Panc1 (cell line): ENCODE measurements around the gene KCNK6. TPM values are rescaled to one million over a fixed set of nuclear protein-coding genes. Genes with fewer than 3 reads are reported as not detected.
"Not testable (repeated sequence)": the region's sequence is repeated elsewhere in the genome, so short reads cannot be mapped to it uniquely, and the experiment has no call there.

Experiments used
- ATAC-seq: fragments of 200-7000 bp; cut with Tn5 transposase; 2 replicates; pipeline ENCODE4 v1.9.1; 2020; ENCODE audit warnings: mild to moderate bottlenecking, moderate library complexity
- BruUV-seq: library from RNA; stranded (reverse); fragments of 400-500 nt; replicated peaks from 2 replicates; lab custom pipeline; 2021; lab: Mats Ljungman, UMichigan
- CTCF ChIA-PET: fragments of 300-600 bp; sonication (Branson Sonifier 250); formaldehyde crosslinking; loops from one replicate; lab custom pipeline; 2022; ENCODE audit warnings: antibody characterized with exemption; lab: Charles Lee
- POLR2A ChIA-PET: fragments of 300-600 bp; sonication (Branson Sonifier 250); formaldehyde crosslinking; loops from one replicate; lab custom pipeline; 2022; ENCODE audit warnings: antibody characterized with exemption; lab: Charles Lee
- DNase-seq: peaks from one replicate; pipeline ENCODE4 v3.0.0-alpha.2; 2010; ENCODE audit warnings: low read depth, low spot score
- H3K27ac ChIP-seq: 2 replicates; pipeline ENCODE4 v1.5.1; 2011; ENCODE audit warnings: mild to moderate bottlenecking, low read length, inconsistent platforms
- H3K27me3 ChIP-seq: fragments of 200-500 bp; sonication (Bioruptor generic); 2 replicates; pipeline ENCODE4 v1.6.0; 2014; ENCODE audit warnings: low read length, inconsistent platforms; ENCODE audit not compliant: control insufficient read depth, insufficient read depth
- H3K36me3 ChIP-seq: fragments of 200-500 bp; sonication (Bioruptor generic); 2 replicates; pipeline ENCODE4 v1.5.1; 2014; ENCODE audit warnings: inconsistent platforms, mild to moderate bottlenecking, low read length, moderate library complexity; ENCODE audit not compliant: control insufficient read depth, insufficient read depth
- H3K4me1 ChIP-seq: 2 replicates; pipeline ENCODE4 v1.5.1; 2011; ENCODE audit warnings: inconsistent platforms, mild to moderate bottlenecking, low read length, moderate library complexity; ENCODE audit not compliant: control insufficient read depth, insufficient read depth
- H3K4me3 ChIP-seq, 2 experiments: 2 replicates each; pipeline ENCODE4 v1.5.1; 2011 to 2012; ENCODE audit warnings: low read depth in 2 of 2, low read length in 2 of 2, mild to moderate bottlenecking in 2 of 2, inconsistent platforms in 1 of 2, moderate library complexity in 1 of 2
- H3K9me3 ChIP-seq: fragments of 200-500 bp; sonication (Bioruptor generic); 2 replicates; pipeline ENCODE4 v1.5.1; 2014; ENCODE audit warnings: low read depth, mild to moderate bottlenecking, inconsistent platforms, low read length, moderate library complexity; ENCODE audit not compliant: control insufficient read depth, insufficient read depth
- POLR2AphosphoS5 ChIP-seq: IDR thresholded peaks from 2 replicates; pipeline ENCODE4 v1.6.1; 2012; ENCODE audit warnings: mild to moderate bottlenecking, low read depth, low read length, moderate library complexity
- SIN3A ChIP-seq: IDR thresholded peaks from 2 replicates; pipeline ENCODE4 v1.6.1; 2012; ENCODE audit warnings: low read depth, mild to moderate bottlenecking, low read length, moderate library complexity, borderline replicate concordance; ENCODE audit not compliant: insufficient read depth
- TCF7L2 ChIP-seq: IDR thresholded peaks from 2 replicates; pipeline ENCODE4 v1.6.1; 2011; ENCODE audit warnings: mild to moderate bottlenecking, low read depth, low read length, inconsistent platforms
- in situ Hi-C: cut with HindIII; loops from 2 replicates; pipeline ENCODE4 v1.10.0; 2016; ENCODE audit warnings: low sequenced_read_pairs, low pct_unique_long_range_greater_than_20kb
- intact Hi-C: fragments of 100-400 bp; cut with micrococcal nuclease; formaldehyde crosslinking; loops from one replicate; pipeline ENCODE4 v1.10.0; 2022; ENCODE audit not compliant: unreplicated experiment
- total RNA-seq: library from RNA; stranded (reverse); gene quantifications from one replicate; pipeline ENCODE4 v1.2.1, GENCODE V29; 2021; ENCODE audit not compliant: unreplicated experiment
- TF ChIP-seq, protein P1 (sequence below), 2 experiments: IDR thresholded peaks; 2 replicates each; pipeline ENCODE4 v1.6.1; 2011 to 2012; ENCODE audit warnings: low read depth in 2 of 2, control low read depth in 1 of 2, low read length in 1 of 2, mild to moderate bottlenecking in 1 of 2, moderate library complexity in 1 of 2; ENCODE audit not compliant: insufficient read depth in 1 of 2
- TF ChIP-seq, protein P2 (sequence below): fragments of 450-650 bp; IDR thresholded peaks from 2 replicates; pipeline ENCODE4 v1.5.1; 2017; ENCODE audit warnings: mild to moderate bottlenecking

Gene KCNK6
- total RNA-seq, 1 experiment from 2014 or later, result 17.2 TPM

DNA sequence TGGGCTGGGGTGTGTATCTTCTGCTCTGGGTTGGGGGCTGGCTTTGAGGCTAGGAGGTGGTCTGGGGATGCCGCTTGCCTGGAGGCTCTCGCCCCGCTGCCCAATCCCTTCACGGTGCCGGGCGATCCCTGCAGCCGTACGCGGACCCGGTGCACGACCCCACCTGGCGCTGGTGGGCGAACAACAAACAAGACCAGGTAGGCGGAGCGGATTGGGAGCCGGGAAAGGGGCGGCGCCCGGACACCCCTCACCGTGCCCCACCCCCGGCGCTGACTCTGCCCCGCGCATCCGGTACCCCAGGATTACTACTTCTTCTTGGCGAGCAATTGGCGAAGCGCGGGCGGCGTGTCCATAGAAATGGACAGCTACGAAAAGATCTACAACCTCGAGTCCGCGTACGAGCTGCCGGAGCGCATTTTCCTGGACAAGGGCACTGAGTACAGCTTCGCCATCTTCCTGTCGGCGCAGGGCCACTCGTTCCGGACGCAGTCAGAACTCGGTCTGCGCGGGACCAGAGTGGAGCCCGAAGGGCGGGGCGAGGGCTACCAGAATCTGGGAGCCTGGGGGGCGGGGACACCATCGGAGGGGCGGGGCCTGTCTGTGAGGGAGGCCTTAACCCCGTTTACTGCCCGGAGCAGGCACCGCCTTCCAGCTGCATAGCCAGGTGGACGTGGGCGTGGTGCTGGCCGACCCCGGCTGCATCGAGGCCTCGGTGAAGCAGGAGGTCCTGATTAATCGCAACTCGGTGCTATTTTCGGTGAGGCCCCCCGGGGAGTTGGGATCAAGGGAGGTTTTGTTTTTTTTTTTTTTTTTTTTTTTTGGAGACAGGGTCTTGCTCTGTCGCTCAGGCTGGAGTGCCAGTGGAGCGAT is 42.7 kb downstream of the KCNK6 start:
- Histone ChIP-seq H3K9me3 (no peaks in the 10 kb centered on the region), H3K36me3 (no peaks in the 10 kb centered on the region), H3K4me3 (peak overlapping the region; percentile 67 to 80), H3K4me1 (0 out of 2 replicates have a peak, but pooled peaks cover 3% of the 10 kb centered on the region), H3K27ac (peak overlapping the region; percentile 6; the same call in 1 of the 2 replicates), H3K27me3 (peaks cover 10% of the 10 kb centered on the region)
- no TSS peak for BruUV-seq
- intact Hi-C loops, result no loop called here
- TF ChIP-seq POLR2AphosphoS5 (no peak), SIN3A (no peak; the same call in 1 of the 2 replicates), TCF7L2 (no peak)
- TF ChIP-seq, protein P1, sequence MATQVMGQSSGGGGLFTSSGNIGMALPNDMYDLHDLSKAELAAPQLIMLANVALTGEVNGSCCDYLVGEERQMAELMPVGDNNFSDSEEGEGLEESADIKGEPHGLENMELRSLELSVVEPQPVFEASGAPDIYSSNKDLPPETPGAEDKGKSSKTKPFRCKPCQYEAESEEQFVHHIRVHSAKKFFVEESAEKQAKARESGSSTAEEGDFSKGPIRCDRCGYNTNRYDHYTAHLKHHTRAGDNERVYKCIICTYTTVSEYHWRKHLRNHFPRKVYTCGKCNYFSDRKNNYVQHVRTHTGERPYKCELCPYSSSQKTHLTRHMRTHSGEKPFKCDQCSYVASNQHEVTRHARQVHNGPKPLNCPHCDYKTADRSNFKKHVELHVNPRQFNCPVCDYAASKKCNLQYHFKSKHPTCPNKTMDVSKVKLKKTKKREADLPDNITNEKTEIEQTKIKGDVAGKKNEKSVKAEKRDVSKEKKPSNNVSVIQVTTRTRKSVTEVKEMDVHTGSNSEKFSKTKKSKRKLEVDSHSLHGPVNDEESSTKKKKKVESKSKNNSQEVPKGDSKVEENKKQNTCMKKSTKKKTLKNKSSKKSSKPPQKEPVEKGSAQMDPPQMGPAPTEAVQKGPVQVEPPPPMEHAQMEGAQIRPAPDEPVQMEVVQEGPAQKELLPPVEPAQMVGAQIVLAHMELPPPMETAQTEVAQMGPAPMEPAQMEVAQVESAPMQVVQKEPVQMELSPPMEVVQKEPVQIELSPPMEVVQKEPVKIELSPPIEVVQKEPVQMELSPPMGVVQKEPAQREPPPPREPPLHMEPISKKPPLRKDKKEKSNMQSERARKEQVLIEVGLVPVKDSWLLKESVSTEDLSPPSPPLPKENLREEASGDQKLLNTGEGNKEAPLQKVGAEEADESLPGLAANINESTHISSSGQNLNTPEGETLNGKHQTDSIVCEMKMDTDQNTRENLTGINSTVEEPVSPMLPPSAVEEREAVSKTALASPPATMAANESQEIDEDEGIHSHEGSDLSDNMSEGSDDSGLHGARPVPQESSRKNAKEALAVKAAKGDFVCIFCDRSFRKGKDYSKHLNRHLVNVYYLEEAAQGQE (IDR thresholded peaks at IDR 0.05; ENCODE audit: insufficient read depth in 1 of 2, low read depth in 2 of 2, low read length in 1 of 2), result no peak
- TF ChIP-seq, protein P2, sequence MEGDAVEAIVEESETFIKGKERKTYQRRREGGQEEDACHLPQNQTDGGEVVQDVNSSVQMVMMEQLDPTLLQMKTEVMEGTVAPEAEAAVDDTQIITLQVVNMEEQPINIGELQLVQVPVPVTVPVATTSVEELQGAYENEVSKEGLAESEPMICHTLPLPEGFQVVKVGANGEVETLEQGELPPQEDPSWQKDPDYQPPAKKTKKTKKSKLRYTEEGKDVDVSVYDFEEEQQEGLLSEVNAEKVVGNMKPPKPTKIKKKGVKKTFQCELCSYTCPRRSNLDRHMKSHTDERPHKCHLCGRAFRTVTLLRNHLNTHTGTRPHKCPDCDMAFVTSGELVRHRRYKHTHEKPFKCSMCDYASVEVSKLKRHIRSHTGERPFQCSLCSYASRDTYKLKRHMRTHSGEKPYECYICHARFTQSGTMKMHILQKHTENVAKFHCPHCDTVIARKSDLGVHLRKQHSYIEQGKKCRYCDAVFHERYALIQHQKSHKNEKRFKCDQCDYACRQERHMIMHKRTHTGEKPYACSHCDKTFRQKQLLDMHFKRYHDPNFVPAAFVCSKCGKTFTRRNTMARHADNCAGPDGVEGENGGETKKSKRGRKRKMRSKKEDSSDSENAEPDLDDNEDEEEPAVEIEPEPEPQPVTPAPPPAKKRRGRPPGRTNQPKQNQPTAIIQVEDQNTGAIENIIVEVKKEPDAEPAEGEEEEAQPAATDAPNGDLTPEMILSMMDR, result no peak
- ChIA-PET POLR2A (interaction anchor here (0.7 kb wide), 1 partner anchor 117 kb away, joined by 11 read pairs; no protein-coding TSS in a partner anchor), CTCF (interaction anchor here (0.7 kb wide), 1 partner anchor 220 kb away, joined by 7 read pairs; no protein-coding TSS in a partner anchor)
- in situ Hi-C loops, result no loop called here
- DNase-seq (peak; percentile 28), ATAC-seq (peak; percentile 83)

DNA sequence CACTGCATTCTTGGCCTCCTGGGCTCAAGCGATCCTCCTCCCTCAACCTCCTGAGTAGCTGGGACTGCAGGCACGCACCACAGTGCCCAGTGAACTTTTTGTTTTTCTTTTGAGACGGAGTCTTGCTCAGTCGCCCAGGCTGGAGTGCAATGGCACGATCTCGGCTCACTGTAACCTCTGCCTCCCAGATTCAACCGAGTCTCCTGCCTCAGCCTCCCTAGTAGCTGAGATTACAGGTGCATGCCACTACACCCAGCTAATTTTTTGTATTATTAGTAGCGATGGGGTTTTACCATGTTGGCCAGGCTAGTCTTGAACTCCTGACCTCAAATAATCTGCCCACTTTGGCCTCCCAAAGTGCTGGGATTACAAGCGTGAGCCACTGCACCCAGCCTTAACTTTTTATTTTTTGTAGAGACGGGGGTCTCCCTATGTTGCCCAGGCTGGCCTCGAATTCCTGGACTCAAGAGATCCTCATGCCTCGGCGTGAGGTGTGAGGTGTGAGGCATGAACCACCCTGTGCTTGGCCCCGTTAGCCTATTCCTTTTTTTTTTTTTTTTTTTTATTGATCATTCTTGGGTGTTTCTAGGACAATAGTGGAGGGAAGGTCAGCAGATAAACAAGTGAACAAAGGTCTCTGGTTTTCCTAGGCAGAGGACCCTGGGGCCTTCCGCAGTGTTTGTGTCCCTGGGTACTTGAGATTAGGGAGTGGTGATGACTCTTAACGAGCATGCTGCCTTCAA is 43.5 kb downstream of the KCNK6 start:
- in situ Hi-C loops, intact Hi-C loops, H3K27me3 ChIP-seq, H3K9me3 ChIP-seq, H3K27ac ChIP-seq, DNase-seq, H3K4me1 ChIP-seq, CTCF ChIA-PET, BruUV-seq, H3K36me3 ChIP-seq, ATAC-seq: not testable (repeated sequence)
- POLR2A ChIA-PET, result interaction anchor here (0.6 kb wide), 1 partner anchor 159 kb away, joined by 4 read pairs; no protein-coding TSS in a partner anchor
- H3K4me3 ChIP-seq, result peak overlapping the region; percentile 67 to 80
